ENCODE data around the gene STMN1. TPM values are rescaled to one million over a fixed set of nuclear protein-coding genes. Genes with fewer than 3 reads are reported as not detected.
A peak's percentile ranks its signal among the peaks of the same experiment; 100 is the strongest.

The STMN1 gene
- total RNA-seq, 1 donor from 2014 or later = 591 TPM

- H3K27ac Mint-ChIP-seq = peak overlapping the region; percentile 54
- peaks cover 47% of the 10 kb centered on the region for H3K36me3 Mint-ChIP-seq
- H3K4me3 Mint-ChIP-seq = peak overlapping the region; percentile 65
- no peak for TF ChIP-seq CTCF (conservative IDR thresholded peaks at IDR 0.05)
- DNase-seq (ENCODE audit: extremely low spot score, unreplicated experiment) = no peak
- H3K4me1 Mint-ChIP-seq (ENCODE audit: unreplicated experiment) = peaks cover 44% of the 10 kb centered on the region
- H3K9me3 Mint-ChIP-seq = no peaks in the 10 kb centered on the region
- no peaks in the 10 kb centered on the region for H3K27me3 Mint-ChIP-seq
Measured at GRCh38 chr1:25902462-25902861, 3.8 kb downstream of the STMN1 start.

- no peak for DNase-seq (ENCODE audit: extremely low spot score, unreplicated experiment)
- H3K27ac Mint-ChIP-seq = no peak overlapping the region
- TF ChIP-seq CTCF (conservative IDR thresholded peaks at IDR 0.05) = no peak
- peaks cover 53% of the 10 kb centered on the region for H3K4me1 Mint-ChIP-seq (ENCODE audit: unreplicated experiment)
- no peak overlapping the region for H3K4me3 Mint-ChIP-seq
- no peaks in the 10 kb centered on the region for H3K27me3 Mint-ChIP-seq
- H3K9me3 Mint-ChIP-seq = no peaks in the 10 kb centered on the region
- H3K36me3 Mint-ChIP-seq = peaks cover 52% of the 10 kb centered on the region
Measured at GRCh38 chr1:25900219-25900618, 6.0 kb downstream of the STMN1 start.

- no peak overlapping the region for H3K4me3 Mint-ChIP-seq
- no peak overlapping the region for H3K27ac Mint-ChIP-seq
- no peaks in the 10 kb centered on the region for H3K27me3 Mint-ChIP-seq
- TF ChIP-seq CTCF (conservative IDR thresholded peaks at IDR 0.05) = no peak
- peaks cover 51% of the 10 kb centered on the region for H3K4me1 Mint-ChIP-seq (ENCODE audit: unreplicated experiment)
- DNase-seq (ENCODE audit: extremely low spot score, unreplicated experiment) = no peak
- H3K9me3 Mint-ChIP-seq = no peaks in the 10 kb centered on the region
- peaks cover 49% of the 10 kb centered on the region for H3K36me3 Mint-ChIP-seq
Measured at GRCh38 chr1:25899792-25900191, 6.4 kb downstream of the STMN1 start.

GRCh38 chr1:25898223-25899015, 7.8 kb downstream of the STMN1 start:
- DNase-seq (ENCODE audit: extremely low spot score, unreplicated experiment) = no peak
- Mint-ChIP-seq H3K27ac (peak overlapping the region; percentile 29), H3K27me3 (no peaks in the 10 kb centered on the region), H3K9me3 (no peaks in the 10 kb centered on the region), H3K36me3 (peaks cover 39% of the 10 kb centered on the region), H3K4me3 (no peak overlapping the region), H3K4me1 (ENCODE audit: unreplicated experiment) (peaks cover 44% of the 10 kb centered on the region)
- no peak for TF ChIP-seq CTCF (conservative IDR thresholded peaks at IDR 0.05)

GRCh38 chr1:25897754-25898153, 8.5 kb downstream of the STMN1 start:
- H3K4me3 Mint-ChIP-seq = no peak overlapping the region
- DNase-seq (ENCODE audit: extremely low spot score, unreplicated experiment) = no peak
- no peak for TF ChIP-seq CTCF (conservative IDR thresholded peaks at IDR 0.05)
- peaks cover 35% of the 10 kb centered on the region for H3K36me3 Mint-ChIP-seq
- H3K4me1 Mint-ChIP-seq (ENCODE audit: unreplicated experiment) = peaks cover 43% of the 10 kb centered on the region
- no peaks in the 10 kb centered on the region for H3K27me3 Mint-ChIP-seq
- H3K27ac Mint-ChIP-seq = no peak overlapping the region
- no peaks in the 10 kb centered on the region for H3K9me3 Mint-ChIP-seq

All from type B pancreatic cell (in vitro differentiated cells).